Heart left ventricle (tissue), 16 donors: ENCODE data around the gene PROCA1. TPM values are rescaled to one million over a fixed set of nuclear protein-coding genes. Genes with fewer than 3 reads are reported as not detected.
A peak's percentile ranks its signal among the peaks of the same experiment; 100 is the strongest.

ENCODE experiments used
- ATAC-seq, 4 donors: fragments of 200-7000 bp; cut with Tn5 transposase; one replicate each; pipeline ENCODE4 v1.9.1; 2020 to 2022; ENCODE audit warnings: moderate library complexity in 4 of 4, mild to moderate bottlenecking in 3 of 4, moderate number of reproducible peaks in 1 of 4
- DNase-seq, 5 donors: peaks; one replicate each; pipeline ENCODE4 v3.0.0-alpha.2; 2020
- H3K27ac ChIP-seq, 12 donors: fragments of 200-600 bp; sonication (generic) in 4 of 12; one replicate each; pipeline versions ENCODE4 v1.5.0 to v1.8.0; 2016 to 2022; ENCODE audit warnings: mild to moderate bottlenecking in 2 of 12
- H3K27me3 ChIP-seq, 9 donors: fragments of 200-600 bp; sonication (generic) in 2 of 9; one replicate each; pipeline versions ENCODE4 v1.5.1 to v1.8.0; 2016 to 2022; ENCODE audit warnings: mild to moderate bottlenecking in 3 of 9
- H3K36me3 ChIP-seq, 9 donors: fragments of 200-600 bp; sonication (generic) in 2 of 9; one replicate each; pipeline versions ENCODE4 v1.5.0 to v1.8.0; 2018 to 2022; ENCODE audit warnings: mild to moderate bottlenecking in 2 of 9
- H3K4me1 ChIP-seq, 12 donors: fragments of 200-600 bp; sonication (generic) in 4 of 12; one replicate each; pipeline versions ENCODE4 v1.5.0 to v1.8.0; 2016 to 2022; ENCODE audit warnings: mild to moderate bottlenecking in 3 of 12
- H3K4me3 ChIP-seq, 12 donors: fragments of 200-600 bp; sonication (generic) in 4 of 12; one replicate each; pipeline versions ENCODE4 v1.5.0 to v1.8.0; 2017 to 2022; ENCODE audit warnings: mild to moderate bottlenecking in 9 of 12, moderate library complexity in 4 of 12
- H3K9me3 ChIP-seq, 12 donors: fragments of 200-600 bp; sonication (generic) in 4 of 12; one replicate each; pipeline versions ENCODE4 v1.5.0 to v1.8.0; 2016 to 2022; ENCODE audit warnings: mild to moderate bottlenecking in 1 of 12
- POLR2A ChIP-seq, 2 donors: fragments of 450-650 bp; IDR thresholded peaks; one replicate each; pipeline ENCODE4 v1.6.1; 2017; ENCODE audit warnings: antibody characterized with exemption in 2 of 2, mild to moderate bottlenecking in 2 of 2, moderate library complexity in 2 of 2
- WGBS, 4 donors: extraction: QIAGEN DNeasy Blood & Tissue Kit in 2 of 4; methylation state at CpG; one replicate each; pipeline versions ENCODE4 v1.1.5 to v1.1.7; 2013 to 2018; 5-methylcytosine and 5-hydroxymethylcytosine counted together
- intact Hi-C, 10 donors: fragments of 100-400 bp; cut with DNase I; formaldehyde crosslinking; loops; one replicate each; pipeline versions ENCODE4 v1.11.1 to v1.14.2; 2022
- polyA plus RNA-seq, 2 donors: library from polyadenylated mRNA; stranded (reverse); fragments of 200-250 nt; gene quantifications; one replicate each; pipeline ENCODE4 v1.2.3, GENCODE V29; 2013
- total RNA-seq, 9 donors: library from RNA; depleted of rRNA in 2 of 9; stranded (reverse); fragments of >200 nt in 2 of 9; fragmentation: NEBNext Ultra II Directional in 3 of 9; extraction: Animal tissue kit (Norgen Biotek cat#: 25700) in 3 of 9; gene quantifications; one replicate each; pipeline versions ENCODE4 v1.1.0 to v1.2.4, GENCODE V29; 2016 to 2023
- TF ChIP-seq, protein P1 (sequence below), 12 donors: fragments of 200-600 bp; sonication (generic) in 4 of 12; IDR thresholded peaks; one replicate each; pipeline versions ENCODE4 v1.5.0 to v1.8.0; 2018 to 2022; ENCODE audit warnings: antibody characterized with exemption in 12 of 12, mild to moderate bottlenecking in 5 of 12
- donor health status: ischemic (EF 13 %, LVEDD 7.1; RV severe dilation, severe dysfunction).
- donor health status: healthy with polysubstance abuse.
- donor health status: DM: no; HTN: yes; CAD: no.
- donor health status: DM: no; HTN: no; CAD: no.
- donor health status: ischemic (EF 25% LVEDD 6.9; RV normal size, moderate dysfunction).
- donor health status: ischemic (EF 25% LVEDD 5.7; RV mildly dilated, moderate dysfunction).
- donor health status: healthy.
- donor health status: DM: yes; HTN: yes; CAD: no.
- donor health status: ischemic (EF 35%, LVEDD 5.7; RV mildly dilated, moderate dysfunction).
- donor health status: nonischemic (EF 11% LVEDD 7.7; RV severe dilation, severe dysfunction).
- donor health status: DM: yes; HTN: yes; CAD: no.
- donor health status: PGD.
- donor health status: ischemic (EF 29% LVEDD 5.4; RV normal size, mild dysfunction).
- donor health status: nonischemic (EF 23%, LVEDD 6.1; RV moderate dilation, normal function).

The PROCA1 gene
- total and polyA plus RNA-seq, 11 donors: 0.64 to 2.6 (median 1.0) TPM

DNA sequence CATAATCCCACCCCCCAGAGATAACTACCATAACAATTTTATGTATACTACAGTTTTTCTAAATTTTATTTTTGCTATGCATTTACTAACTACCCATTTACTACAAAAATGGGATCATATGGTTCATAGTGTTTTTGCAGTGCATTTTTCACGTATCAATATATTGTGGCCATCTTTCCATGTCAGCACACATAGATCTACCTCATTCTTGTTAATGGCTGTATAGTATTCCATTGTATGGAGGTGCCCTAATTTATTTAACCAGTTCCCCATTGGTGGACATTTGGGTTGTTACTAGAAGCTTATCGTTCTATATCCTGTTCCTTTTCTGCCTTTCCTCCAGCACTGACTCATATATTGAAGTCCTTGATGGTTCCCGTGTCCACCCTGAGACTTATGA, 22.7 kb downstream of the PROCA1 start:
- H3K27ac ChIP-seq: no peak overlapping the region
- no peaks in the 10 kb centered on the region for H3K4me1 ChIP-seq
- peaks cover 6 to 100% (median 94%) of the 10 kb centered on the region in 9 donors for H3K36me3 ChIP-seq
- ATAC-seq: no peak
- TF ChIP-seq, protein P1, sequence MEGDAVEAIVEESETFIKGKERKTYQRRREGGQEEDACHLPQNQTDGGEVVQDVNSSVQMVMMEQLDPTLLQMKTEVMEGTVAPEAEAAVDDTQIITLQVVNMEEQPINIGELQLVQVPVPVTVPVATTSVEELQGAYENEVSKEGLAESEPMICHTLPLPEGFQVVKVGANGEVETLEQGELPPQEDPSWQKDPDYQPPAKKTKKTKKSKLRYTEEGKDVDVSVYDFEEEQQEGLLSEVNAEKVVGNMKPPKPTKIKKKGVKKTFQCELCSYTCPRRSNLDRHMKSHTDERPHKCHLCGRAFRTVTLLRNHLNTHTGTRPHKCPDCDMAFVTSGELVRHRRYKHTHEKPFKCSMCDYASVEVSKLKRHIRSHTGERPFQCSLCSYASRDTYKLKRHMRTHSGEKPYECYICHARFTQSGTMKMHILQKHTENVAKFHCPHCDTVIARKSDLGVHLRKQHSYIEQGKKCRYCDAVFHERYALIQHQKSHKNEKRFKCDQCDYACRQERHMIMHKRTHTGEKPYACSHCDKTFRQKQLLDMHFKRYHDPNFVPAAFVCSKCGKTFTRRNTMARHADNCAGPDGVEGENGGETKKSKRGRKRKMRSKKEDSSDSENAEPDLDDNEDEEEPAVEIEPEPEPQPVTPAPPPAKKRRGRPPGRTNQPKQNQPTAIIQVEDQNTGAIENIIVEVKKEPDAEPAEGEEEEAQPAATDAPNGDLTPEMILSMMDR (IDR thresholded peaks at IDR 0.05): no peak
- no peak for TF ChIP-seq POLR2A (IDR thresholded peaks at IDR 0.05)
- WGBS, 4 donors: 97 to 98% (median 98%) methylated on average over 3 of the region's 3 CpGs
- intact Hi-C loops: no loop called here
- H3K27me3 ChIP-seq: no peaks in the 10 kb centered on the region
- DNase-seq: no peak
- no peak overlapping the region for H3K4me3 ChIP-seq
- H3K9me3 ChIP-seq: no peaks in the 10 kb centered on the region

GRCh38 chr17:28688481-28688880, 23.2 kb downstream of the PROCA1 start:
- 95 to 98% (median 97%) methylated on average over 4 of the region's 4 CpGs for WGBS, 4 donors
- ATAC-seq: no peak
- intact Hi-C loops: no loop called here

DNA sequence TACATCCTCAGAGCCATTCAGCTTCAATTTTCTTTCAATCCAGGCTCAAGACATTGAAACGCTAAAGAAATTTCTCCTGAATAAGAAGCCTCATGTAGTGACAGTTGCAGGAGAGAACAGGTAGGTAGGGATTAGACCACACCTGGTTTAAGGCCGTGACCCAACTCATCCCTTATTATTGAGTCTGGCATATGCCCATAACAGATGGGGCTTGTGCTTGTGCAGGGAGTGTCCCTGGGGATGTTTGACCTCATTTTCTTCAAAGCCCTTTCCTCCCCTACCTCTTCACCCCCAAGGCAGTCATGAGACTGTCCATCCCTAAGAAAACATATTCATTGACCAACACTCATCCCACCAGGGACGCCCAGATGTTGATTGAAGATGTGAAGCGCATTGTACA, 25.4 kb downstream of the PROCA1 start:
- no peaks in the 10 kb centered on the region for H3K4me1 ChIP-seq
- WGBS, 4 donors: 74 to 90% (median 83%) methylated on average over 4 of the region's 4 CpGs
- H3K9me3 ChIP-seq: no peaks in the 10 kb centered on the region
- no peak for TF ChIP-seq POLR2A (IDR thresholded peaks at IDR 0.05)
- TF ChIP-seq, protein P1 (IDR thresholded peaks at IDR 0.05): no peak
- H3K27ac ChIP-seq: no peak overlapping the region
- H3K36me3 ChIP-seq: peaks cover 3 to 100% (median 100%) of the 10 kb centered on the region in 9 donors
- intact Hi-C loops: no loop called here
- DNase-seq (peak in 1 of 5 donors; percentile 5), ATAC-seq (no peak)
- no peak overlapping the region for H3K4me3 ChIP-seq
- no peaks in the 10 kb centered on the region for H3K27me3 ChIP-seq

More at GRCh38 chr17:28688481-28688880, 23.2 kb downstream of the PROCA1 start:
- H3K4me1 ChIP-seq: no peaks in the 10 kb centered on the region
- H3K9me3 ChIP-seq: no peaks in the 10 kb centered on the region
- H3K27ac ChIP-seq: no peak overlapping the region
- H3K4me3 ChIP-seq: no peak overlapping the region
- peaks cover 3 to 100% (median 94%) of the 10 kb centered on the region in 9 donors for H3K36me3 ChIP-seq
- DNase-seq: no peak
- no peaks in the 10 kb centered on the region for H3K27me3 ChIP-seq
- TF ChIP-seq, protein P1 (IDR thresholded peaks at IDR 0.05): no peak
- TF ChIP-seq POLR2A (IDR thresholded peaks at IDR 0.05): no peak

- intact Hi-C loops: no loop called here
- DNase-seq (peak in 1 of 5 donors; percentile 1), ATAC-seq (no peak)
- Histone ChIP-seq H3K4me3 (no peak overlapping the region), H3K9me3 (no peaks in the 10 kb centered on the region), H3K27ac (no peak overlapping the region), H3K27me3 (no peaks in the 10 kb centered on the region), H3K4me1 (no peaks in the 10 kb centered on the region), H3K36me3 (peaks cover 3 to 100% (median 100%) of the 10 kb centered on the region in 9 donors)
- WGBS, 4 donors: 90 to 94% (median 92%) methylated on average over 5 of the region's 5 CpGs
- TF ChIP-seq POLR2A (IDR thresholded peaks at IDR 0.05): no peak
- TF ChIP-seq, protein P1 (IDR thresholded peaks at IDR 0.05): no peak
Observed at GRCh38 chr17:28685366-28685765, 26.3 kb downstream of the PROCA1 start.
